GM15510 (cell line): ENCODE measurements around the gene DNM3.

ENCODE experiments used
- POLR2A ChIP-seq: IDR thresholded peaks from 3 replicates; pipeline ENCODE4 v1.6.1; 2011; ENCODE audit warnings: borderline replicate concordance; ENCODE audit not compliant: insufficient read length; ENCODE audit errors: extremely low read depth

The DNM3 gene

GRCh38 chr1:172354291-172355274 lies 513.3 kb downstream of the DNM3 start:
- TF ChIP-seq POLR2A, result no peak

GRCh38 chr1:172356620-172357019 lies 515.3 kb downstream of the DNM3 start:
- TF ChIP-seq POLR2A, result no peak

GRCh38 chr1:172357753-172358385 lies 516.6 kb downstream of the DNM3 start:
- TF ChIP-seq POLR2A, result no peak

- no peak for TF ChIP-seq POLR2A
Measured at GRCh38 chr1:172359491-172359999, 518.2 kb downstream of the DNM3 start.

- no peak for TF ChIP-seq POLR2A
Measured at GRCh38 chr1:172360511-172360910, 519.2 kb downstream of the DNM3 start.

DNA sequence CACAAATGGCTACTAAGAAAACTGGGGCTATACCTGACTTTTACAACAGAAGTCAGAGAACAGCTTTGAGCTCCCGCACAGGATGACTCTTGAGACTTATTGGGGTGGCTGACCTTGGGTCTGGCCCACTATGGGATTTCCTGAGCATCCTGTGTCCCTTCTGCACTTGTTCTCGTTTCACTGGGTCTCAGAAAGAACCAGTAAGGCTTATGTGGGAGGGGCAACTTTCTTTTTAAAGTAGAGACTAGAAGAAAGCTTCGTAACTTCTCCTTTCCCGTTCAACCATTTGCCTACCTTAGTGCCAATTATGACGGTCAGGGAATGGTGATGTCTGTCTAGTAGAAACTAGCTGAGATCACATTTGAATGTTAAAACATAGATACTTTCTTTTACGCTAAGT lies 519.7 kb downstream of the DNM3 start:
- TF ChIP-seq POLR2A, result peak; percentile 9

- TF ChIP-seq POLR2A, result no peak
Measured at GRCh38 chr1:172363852-172364251, 522.6 kb downstream of the DNM3 start.

DNA sequence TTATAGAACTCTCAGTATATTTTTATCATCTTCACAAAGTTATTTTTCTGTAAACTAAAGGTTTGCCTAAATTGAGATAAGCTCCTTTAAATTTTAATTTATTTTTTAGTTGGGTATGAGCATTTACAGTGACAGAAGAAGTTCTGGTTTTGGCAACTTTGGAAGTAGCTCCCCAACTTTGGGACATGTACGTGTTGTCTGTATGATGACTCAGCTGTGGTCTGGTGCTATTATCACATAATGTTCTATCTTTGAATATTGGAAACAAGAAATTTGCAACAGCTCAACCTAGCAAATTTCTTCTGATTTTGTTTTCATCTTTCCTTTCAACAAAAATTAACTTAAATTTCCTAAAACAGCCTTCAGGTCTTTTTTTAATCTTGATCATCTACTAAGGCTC lies 532.6 kb downstream of the DNM3 start:
- no peak for TF ChIP-seq POLR2A

GRCh38 chr1:172375211-172375631 lies 533.9 kb downstream of the DNM3 start:
- TF ChIP-seq POLR2A, result no peak

DNA sequence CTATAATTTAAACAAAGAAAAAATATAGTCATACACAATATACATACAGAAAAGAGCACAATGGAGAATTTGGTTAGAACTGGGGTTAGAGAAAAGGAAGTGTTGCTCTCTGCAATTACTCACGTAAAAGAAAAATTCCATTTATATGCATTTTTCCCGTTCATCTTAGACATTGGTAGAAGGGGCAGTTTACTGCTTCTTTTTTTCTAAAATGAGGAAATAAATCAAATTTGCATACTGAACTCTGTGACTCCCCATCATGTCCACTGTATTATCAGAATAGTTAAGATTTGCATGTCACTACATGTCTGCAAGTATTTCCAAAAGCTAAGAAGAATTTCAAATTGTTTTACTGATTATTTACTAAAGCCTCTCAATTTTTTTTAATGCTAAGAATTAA lies 535.1 kb downstream of the DNM3 start:
- no peak for TF ChIP-seq POLR2A

DNA sequence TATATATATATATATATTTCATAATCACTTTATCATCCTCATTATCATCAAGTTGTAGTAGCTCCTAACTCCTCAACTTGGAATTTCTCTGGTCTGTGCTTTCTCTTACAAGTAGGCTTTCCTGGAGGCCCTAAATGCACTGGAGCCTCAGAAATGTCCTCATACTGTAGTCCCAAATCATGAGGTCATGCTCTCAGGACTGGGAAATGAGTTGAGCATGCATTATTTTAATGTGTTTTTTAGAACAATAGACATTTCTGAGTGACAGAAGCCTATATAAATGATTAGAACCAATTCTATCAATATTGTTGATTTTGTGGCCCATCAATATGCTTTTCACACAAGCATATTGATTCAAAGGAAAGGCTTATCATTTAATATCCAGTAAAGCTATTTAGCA lies 536.3 kb downstream of the DNM3 start:
- TF ChIP-seq POLR2A, result no peak

DNA sequence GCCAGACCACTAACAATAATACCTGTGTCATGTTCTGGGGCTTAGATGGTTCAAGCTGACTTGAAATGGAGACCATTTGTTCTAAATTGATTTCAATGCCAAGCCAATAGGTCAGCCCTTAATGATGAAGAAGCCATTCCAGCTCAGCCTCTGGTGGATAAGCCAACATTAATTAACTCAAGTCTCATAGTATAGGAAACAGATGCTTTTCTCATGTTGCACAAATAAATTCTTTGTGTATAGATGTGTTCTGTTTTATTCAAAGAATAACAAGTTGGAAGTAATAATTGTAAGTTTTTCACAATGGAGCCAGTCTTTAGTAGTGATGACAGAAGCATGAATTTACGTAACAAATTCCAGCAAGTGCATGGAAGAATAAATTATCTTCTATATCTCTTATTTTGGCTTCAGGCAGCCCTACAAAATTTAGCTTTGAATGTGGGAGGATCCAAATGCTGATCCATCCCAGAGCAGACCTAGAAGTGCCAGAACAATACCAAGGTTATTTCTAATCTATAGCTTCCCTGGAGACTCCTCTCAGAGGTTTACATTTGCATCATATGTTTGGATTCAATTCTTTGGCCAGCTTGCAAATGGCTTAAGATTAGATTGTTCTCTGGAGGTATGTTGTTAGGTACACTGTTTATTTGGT lies 536.9 kb downstream of the DNM3 start:
- TF ChIP-seq POLR2A, result no peak

GRCh38 chr1:172380441-172381244 lies 539.3 kb downstream of the DNM3 start:
- no peak for TF ChIP-seq POLR2A

GRCh38 chr1:172381946-172382345 lies 540.6 kb downstream of the DNM3 start:
- TF ChIP-seq POLR2A, result no peak
